GM12864 (cell line): ENCODE measurements around the gene NTRK3.

ENCODE experiments used
- DNase-seq: peaks from one replicate; pipeline ENCODE4 v3.0.0-alpha.2; 2011; ENCODE audit warnings: low read depth
- H3K4me3 ChIP-seq: 2 replicates; pipeline ENCODE4 v1.5.1; 2011; ENCODE audit warnings: mild to moderate bottlenecking, low read depth, low read length, control low read depth
- CTCF ChIP-seq: IDR thresholded peaks from 2 replicates; pipeline ENCODE4 v1.5.1; 2011; ENCODE audit warnings: low read depth, mild to moderate bottlenecking, moderate library complexity, low read length, control low read depth, inconsistent platforms; ENCODE audit errors: missing control alignments

Gene NTRK3

GRCh38 chr15:88108477-88108876 is 148.1 kb downstream of the NTRK3 start:
- no peak for TF ChIP-seq CTCF

GRCh38 chr15:88106074-88106473 is 150.5 kb downstream of the NTRK3 start:
- no peak for TF ChIP-seq CTCF
- DNase-seq, result no peak
- H3K4me3 ChIP-seq, result no peak overlapping the region

More at GRCh38 chr15:88108477-88108876, 148.1 kb downstream of the NTRK3 start:
- DNase-seq, result no peak
- no peak overlapping the region for H3K4me3 ChIP-seq

GRCh38 chr15:88104357-88104756 is 152.2 kb downstream of the NTRK3 start:
- no peak for DNase-seq
- H3K4me3 ChIP-seq, result no peak overlapping the region
- no peak for TF ChIP-seq CTCF

GRCh38 chr15:88100181-88100580 is 156.4 kb downstream of the NTRK3 start:
- no peak overlapping the region for H3K4me3 ChIP-seq
- DNase-seq, result no peak
- no peak for TF ChIP-seq CTCF

GRCh38 chr15:88098361-88098760 is 158.2 kb downstream of the NTRK3 start:
- no peak overlapping the region for H3K4me3 ChIP-seq
- no peak for DNase-seq
- TF ChIP-seq CTCF, result no peak

- no peak for TF ChIP-seq CTCF
- H3K4me3 ChIP-seq, result no peak overlapping the region
- peak; percentile 4 for DNase-seq
Observed at GRCh38 chr15:88091444-88092016, 165.0 kb downstream of the NTRK3 start.

GRCh38 chr15:88090481-88091011 is 166.0 kb downstream of the NTRK3 start:
- DNase-seq, result no peak
- no peak overlapping the region for H3K4me3 ChIP-seq
- TF ChIP-seq CTCF, result no peak
